DOHH2 (cell line): Measurements from ENCODE around the gene SCN3B.

Experiments
- H3F3A ChIP-seq: fragments of 200-600 bp; sonication (generic), shearing (Covaris generic); 2 replicates; pipeline ENCODE4 v1.6.0; 2016; ENCODE audit warnings: antibody characterized with exemption, mild to moderate bottlenecking; ENCODE audit not compliant: control insufficient read depth, insufficient read depth
- H3K27ac ChIP-seq: fragments of 200-600 bp; sonication (generic); 2 replicates; pipeline ENCODE4 v1.5.1; 2014; ENCODE audit warnings: low read depth, mild to moderate bottlenecking, low read length, moderate library complexity
- H3K27me3 ChIP-seq: fragments of 200-600 bp; sonication (generic); 2 replicates; pipeline ENCODE4 v1.6.1; 2014; ENCODE audit warnings: mild to moderate bottlenecking, low read length, mixed read lengths; ENCODE audit not compliant: control insufficient read depth
- H3K36me3 ChIP-seq: fragments of 200-600 bp; sonication (generic); 2 replicates; pipeline ENCODE4 v1.6.1; 2014; ENCODE audit warnings: mild to moderate bottlenecking, low read length, moderate library complexity, mixed read lengths; ENCODE audit not compliant: control insufficient read depth
- H3K4me1 ChIP-seq: fragments of 200-600 bp; sonication (generic); 2 replicates; pipeline ENCODE4 v1.6.1; 2014; ENCODE audit warnings: mild to moderate bottlenecking, low read length, mixed read lengths; ENCODE audit not compliant: control insufficient read depth
- H3K4me2 ChIP-seq: fragments of 200-600 bp; sonication (generic); 2 replicates; pipeline ENCODE4 v1.6.0; 2014; ENCODE audit warnings: mild to moderate bottlenecking, low read length, moderate library complexity
- H3K4me3 ChIP-seq: fragments of 200-600 bp; sonication (generic); 2 replicates; pipeline ENCODE4 v1.5.1; 2014; ENCODE audit warnings: mild to moderate bottlenecking, low read length, mixed read lengths
- H3K79me2 ChIP-seq: fragments of 200-600 bp; sonication (generic); 2 replicates; pipeline ENCODE4 v1.6.1; 2014; ENCODE audit warnings: mild to moderate bottlenecking, low read length, mixed read lengths; ENCODE audit not compliant: control insufficient read depth
- H3K9me2 ChIP-seq: fragments of 200-600 bp; sonication (generic); replicated peaks from 2 replicates; pipeline ENCODE4 v1.6.1; 2014; ENCODE audit warnings: mild to moderate bottlenecking, low read length, mixed read lengths; ENCODE audit not compliant: control insufficient read depth
- H3K9me3 ChIP-seq: fragments of 200-600 bp; sonication (generic); 2 replicates; pipeline ENCODE4 v1.6.1; 2014; ENCODE audit warnings: antibody characterized with exemption, low read length, mixed read lengths; ENCODE audit not compliant: control insufficient read depth, insufficient read depth
- H4K20me1 ChIP-seq: fragments of 200-600 bp; sonication (generic); 2 replicates; pipeline ENCODE4 v1.6.0; 2014; ENCODE audit warnings: low read depth, mild to moderate bottlenecking, antibody characterized with exemption, low read length, moderate library complexity; ENCODE audit not compliant: control insufficient read depth, insufficient read depth
- CTCF ChIP-seq: fragments of 200-600 bp; sonication (generic); IDR thresholded peaks from one replicate; pipeline ENCODE4 v1.5.1; 2014; ENCODE audit warnings: antibody characterized with exemption, mild to moderate bottlenecking, low read depth, low read length; ENCODE audit not compliant: poor library complexity, severe bottlenecking
- EZH2phosphoT487 ChIP-seq: fragments of 200-600 bp; sonication (generic); IDR thresholded peaks from 2 replicates; pipeline ENCODE4 v1.6.1; 2017; ENCODE audit warnings: borderline replicate concordance, mild to moderate bottlenecking, antibody characterized with exemption, low read length, moderate library complexity, mixed read lengths

The SCN3B gene

GRCh38 chr11:123608945-123609344 is 45.5 kb downstream of the SCN3B start:
- Histone ChIP-seq H3K27me3 (no peaks in the 10 kb centered on the region), H3K79me2 (no peaks in the 10 kb centered on the region), H3F3A (no peaks in the 10 kb centered on the region), H3K4me2 (no peak overlapping the region), H4K20me1 (no peaks in the 10 kb centered on the region), H3K27ac (no peak overlapping the region), H3K4me1 (no peaks in the 10 kb centered on the region), H3K9me3 (no peaks in the 10 kb centered on the region), H3K9me2 (no peaks in the 10 kb centered on the region), H3K4me3 (no peak overlapping the region), H3K36me3 (no peaks in the 10 kb centered on the region)
- TF ChIP-seq EZH2phosphoT487 = no peak
- TF ChIP-seq CTCF = no peak

- H4K20me1 ChIP-seq = no peaks in the 10 kb centered on the region
- no peaks in the 10 kb centered on the region for H3K79me2 ChIP-seq
- H3K9me3 ChIP-seq = no peaks in the 10 kb centered on the region
- no peaks in the 10 kb centered on the region for H3K4me1 ChIP-seq
- H3K9me2 ChIP-seq = no peaks in the 10 kb centered on the region
- H3K4me2 ChIP-seq = no peak overlapping the region
- H3K4me3 ChIP-seq = no peak overlapping the region
- H3K27me3 ChIP-seq = no peaks in the 10 kb centered on the region
- TF ChIP-seq EZH2phosphoT487 = no peak
- TF ChIP-seq CTCF = no peak
- H3F3A ChIP-seq = no peaks in the 10 kb centered on the region
- no peak overlapping the region for H3K27ac ChIP-seq
- no peaks in the 10 kb centered on the region for H3K36me3 ChIP-seq
Measured at GRCh38 chr11:123608371-123608770, 46.1 kb downstream of the SCN3B start.

GRCh38 chr11:123607781-123608180 is 46.6 kb downstream of the SCN3B start:
- Histone ChIP-seq H3K4me1 (no peaks in the 10 kb centered on the region), H3K27ac (no peak overlapping the region), H3K4me2 (no peak overlapping the region), H3K79me2 (no peaks in the 10 kb centered on the region), H4K20me1 (no peaks in the 10 kb centered on the region), H3K36me3 (no peaks in the 10 kb centered on the region), H3K27me3 (no peaks in the 10 kb centered on the region), H3K9me2 (no peaks in the 10 kb centered on the region), H3K9me3 (no peaks in the 10 kb centered on the region), H3K4me3 (no peak overlapping the region), H3F3A (no peaks in the 10 kb centered on the region)
- TF ChIP-seq CTCF = no peak
- no peak for TF ChIP-seq EZH2phosphoT487

- no peaks in the 10 kb centered on the region for H4K20me1 ChIP-seq
- H3K4me2 ChIP-seq = no peak overlapping the region
- H3K27ac ChIP-seq = no peak overlapping the region
- TF ChIP-seq CTCF = no peak
- TF ChIP-seq EZH2phosphoT487 = no peak
- H3K79me2 ChIP-seq = no peaks in the 10 kb centered on the region
- no peaks in the 10 kb centered on the region for H3K9me3 ChIP-seq
- H3K4me3 ChIP-seq = no peak overlapping the region
- no peaks in the 10 kb centered on the region for H3K27me3 ChIP-seq
- no peaks in the 10 kb centered on the region for H3K36me3 ChIP-seq
- no peaks in the 10 kb centered on the region for H3K4me1 ChIP-seq
- no peaks in the 10 kb centered on the region for H3K9me2 ChIP-seq
- no peaks in the 10 kb centered on the region for H3F3A ChIP-seq
Measured at GRCh38 chr11:123603666-123604065, 50.8 kb downstream of the SCN3B start.
